NCI-H2196 (cell line): ENCODE results near the gene MARCKSL1.
"Not testable (repeated sequence)": the region's sequence is repeated elsewhere in the genome, so short reads cannot be mapped to it uniquely, and the experiment has no call there.

Experiments used
- DNase-seq: peaks from one replicate; lab custom pipeline; 2025; ENCODE audit not compliant: unreplicated experiment; lab: John Stamatoyannopoulos, UW

MARCKSL1 gene

GRCh38 chr1:32334274-32334861, 1.7 kb downstream of the MARCKSL1 start:
- DNase-seq = no peak

- no peak for DNase-seq
These were observed 2.6 kb downstream of the MARCKSL1 start for GRCh38 chr1:32333251-32333963.

DNA sequence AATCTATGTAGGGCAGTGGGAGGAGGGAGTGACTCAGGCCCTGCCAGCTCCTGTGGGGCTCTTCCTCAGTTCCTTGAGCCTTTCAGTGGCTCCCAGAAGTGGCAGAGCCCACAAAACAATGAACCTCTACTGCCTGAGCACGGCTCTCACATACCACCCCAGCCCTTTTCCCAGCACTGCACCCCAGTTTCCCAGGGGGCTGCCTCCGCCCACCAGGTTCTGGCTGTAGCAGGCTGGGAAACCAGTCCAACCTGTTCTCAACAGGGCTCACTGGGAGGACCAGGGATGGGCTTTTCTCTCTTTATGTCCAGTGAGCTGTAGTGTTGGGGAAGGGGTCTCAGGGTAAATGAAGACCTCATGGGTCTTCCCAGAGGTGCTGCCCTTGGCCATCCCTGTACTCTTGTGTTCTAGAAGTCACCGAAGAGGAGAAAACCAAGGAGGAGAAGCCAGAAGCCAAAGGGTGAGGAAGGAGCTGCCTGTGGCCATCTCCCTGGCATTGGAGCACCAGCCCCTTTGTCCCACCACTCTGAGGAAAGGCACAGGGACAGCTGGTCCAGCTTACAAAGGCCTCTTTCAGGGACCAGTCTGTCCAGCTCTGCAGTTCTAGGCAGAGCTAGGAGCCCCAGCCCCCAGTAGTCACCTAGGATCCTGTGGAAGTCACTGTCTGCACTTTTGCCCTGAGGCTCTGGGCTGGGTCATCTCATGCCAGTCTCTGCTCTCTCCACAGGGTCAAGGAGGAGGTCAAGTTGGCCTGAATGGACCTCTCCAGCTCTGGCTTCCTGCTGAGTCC, 3.5 kb downstream of the MARCKSL1 start:
- peak; percentile 29 for DNase-seq

- no peak for DNase-seq
These were observed 4.5 kb downstream of the MARCKSL1 start for GRCh38 chr1:32331549-32331948.

DNA sequence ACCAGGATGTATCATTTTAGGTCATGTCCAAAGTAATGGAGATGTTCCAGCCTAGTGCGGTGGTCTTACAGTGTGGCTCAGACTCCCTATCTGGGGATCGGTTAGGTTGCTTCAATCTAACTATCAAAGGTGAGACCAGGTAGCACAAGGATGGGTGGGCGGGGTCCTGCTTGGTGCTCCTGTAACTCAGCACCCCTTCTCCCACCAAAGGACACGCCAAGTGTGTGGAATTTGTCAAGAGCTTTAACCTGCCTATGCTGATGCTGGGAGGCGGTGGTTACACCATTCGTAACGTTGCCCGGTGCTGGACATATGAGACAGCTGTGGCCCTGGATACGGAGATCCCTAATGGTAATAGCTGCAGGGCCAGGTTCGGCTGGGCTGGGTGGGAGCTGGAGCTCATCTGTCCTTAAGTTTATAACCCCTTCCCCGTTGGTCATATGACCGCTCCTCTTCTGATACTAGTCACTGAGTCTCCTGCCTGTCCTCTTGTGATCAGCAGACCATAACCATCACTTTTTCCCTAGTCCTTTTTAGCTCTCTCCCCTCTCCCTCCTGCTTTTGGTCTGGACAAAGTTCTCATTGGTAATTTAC, 5.4 kb downstream of the MARCKSL1 start:
- no peak for DNase-seq

DNA sequence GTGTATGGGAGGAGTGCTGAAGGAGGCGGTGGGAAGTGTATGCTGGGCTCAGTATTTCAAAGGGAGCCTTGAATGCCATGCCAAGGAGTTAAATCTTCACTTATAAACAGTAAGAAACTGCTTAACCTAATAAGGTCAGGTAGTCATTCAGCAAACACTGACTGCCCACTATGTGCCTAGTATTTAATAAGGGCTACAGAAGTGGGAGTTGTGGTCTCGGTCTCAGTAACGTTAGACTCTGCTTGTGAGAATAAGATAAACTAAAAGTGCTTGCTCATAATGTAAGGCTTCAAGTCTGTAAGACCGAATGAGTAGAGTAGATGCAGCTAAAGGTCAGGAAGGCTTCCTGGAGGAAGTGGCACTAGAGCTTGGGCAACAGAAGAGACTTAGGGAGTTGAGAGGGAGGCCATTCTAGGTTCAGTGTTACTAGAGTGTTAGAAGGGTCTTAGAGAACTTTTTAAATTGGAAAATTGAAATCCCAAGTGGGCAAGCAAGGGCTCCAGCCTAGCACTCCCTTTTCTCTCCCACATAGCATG, 6.0 kb downstream of the MARCKSL1 start:
- no peak for DNase-seq

DNA sequence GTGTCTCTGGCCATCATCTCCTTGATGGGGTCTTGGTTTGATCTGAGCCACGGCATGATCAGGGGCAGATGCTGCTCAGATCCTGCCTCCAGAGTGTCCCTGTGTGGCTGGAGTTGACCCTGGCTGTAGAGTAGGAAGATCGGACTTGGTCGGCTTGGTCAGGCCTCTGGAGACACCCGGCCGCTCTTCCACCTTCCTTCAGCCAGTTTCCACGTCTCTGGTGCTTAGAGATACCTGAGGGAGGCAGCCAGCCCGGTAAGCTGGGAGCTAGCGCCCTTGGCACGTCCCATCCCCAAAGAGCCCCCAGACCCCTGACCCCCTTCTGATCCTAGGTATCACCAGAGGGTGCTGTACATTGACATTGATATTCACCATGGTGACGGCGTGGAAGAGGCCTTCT, 8.8 kb downstream of the MARCKSL1 start:
- no peak for DNase-seq

GRCh38 chr1:32321712-32322291, 14.2 kb downstream of the MARCKSL1 start:
- DNase-seq = no peak

DNA sequence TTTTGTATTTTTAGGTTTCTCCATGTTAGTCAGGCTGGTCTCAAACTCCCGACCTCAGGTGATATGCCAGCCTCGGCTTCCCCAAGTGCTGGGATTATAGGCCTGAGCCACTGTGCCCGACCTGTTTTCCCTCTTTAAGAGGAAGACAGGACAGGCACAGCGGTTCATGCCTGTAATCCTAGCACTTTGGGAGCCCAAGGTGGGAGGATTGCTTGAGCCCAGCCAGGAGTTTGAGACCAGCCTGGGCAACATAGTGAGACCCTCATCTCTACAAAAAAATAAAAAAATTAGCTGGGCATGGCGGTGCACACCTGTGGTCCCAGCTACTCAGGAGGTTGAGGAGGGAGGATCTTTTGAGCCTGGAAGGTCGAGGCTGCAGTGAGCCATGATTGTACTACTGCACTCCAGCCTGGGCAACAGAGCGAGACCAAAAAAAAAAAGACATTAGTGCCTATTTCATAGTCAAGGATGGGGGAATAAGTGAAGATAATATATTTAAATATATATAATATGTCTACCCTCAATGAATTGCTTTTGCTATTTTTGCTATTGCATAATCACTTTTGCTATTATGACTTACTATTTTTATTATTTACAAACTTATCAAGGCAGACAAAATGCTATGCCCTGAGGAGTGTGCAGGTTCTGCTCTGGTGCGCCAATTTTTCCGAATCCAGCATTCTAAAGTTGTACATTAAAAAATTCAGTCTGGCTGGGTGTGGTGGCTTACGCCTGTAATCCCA, 17.7 kb downstream of the MARCKSL1 start:
- DNase-seq = no peak

DNA sequence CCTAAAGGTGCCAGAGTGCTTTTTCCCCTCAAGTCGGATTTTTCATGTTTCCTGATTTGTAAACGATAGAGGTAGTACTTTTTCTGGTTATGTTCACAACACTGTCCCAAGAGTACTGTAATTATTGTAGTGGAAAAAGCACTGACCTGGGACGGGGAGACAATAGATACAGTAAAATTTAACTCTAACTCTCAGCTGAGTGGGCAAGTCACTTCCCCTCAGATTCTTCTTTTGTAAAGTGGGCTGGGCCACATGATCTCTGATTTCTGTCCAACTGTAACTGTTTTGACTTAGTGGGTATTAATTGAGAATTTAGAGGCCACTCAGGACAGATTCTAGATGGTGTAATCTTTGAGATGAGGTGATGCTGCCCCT, 19.1 kb downstream of the MARCKSL1 start:
- no peak for DNase-seq

DNA sequence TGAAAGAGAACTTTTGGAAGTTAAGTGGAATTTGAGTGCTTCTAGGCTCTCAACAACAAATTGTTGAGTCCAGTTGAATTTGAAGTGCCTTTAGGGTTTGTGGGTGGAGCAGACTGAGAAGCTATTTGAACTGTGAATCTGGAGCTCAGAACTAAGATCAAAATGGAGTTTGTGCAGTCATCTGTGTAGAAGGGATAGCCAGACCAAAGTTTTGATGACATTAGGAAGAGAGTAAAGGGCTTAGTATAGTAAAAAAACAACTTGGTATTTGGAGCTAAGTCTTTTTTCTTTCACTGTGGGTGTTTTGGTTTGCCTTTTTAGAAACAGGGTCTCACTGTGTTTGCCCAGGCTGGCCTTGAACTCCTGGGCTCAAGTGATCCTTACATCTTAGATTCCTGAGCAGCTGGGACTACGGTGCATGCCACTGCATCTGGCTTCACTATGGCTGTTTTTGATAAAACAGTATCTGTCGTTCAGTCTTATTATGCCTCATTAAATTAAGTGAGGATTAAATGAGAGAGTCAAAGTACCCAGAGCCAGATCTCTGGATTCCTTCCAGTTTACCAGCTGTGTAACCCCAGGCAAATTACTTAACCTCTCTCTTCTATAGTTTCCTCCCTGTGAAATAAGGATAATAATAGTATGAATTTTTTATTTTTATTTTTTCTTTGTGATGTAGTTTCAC, 24.2 kb downstream of the MARCKSL1 start:
- DNase-seq = no peak

DNA sequence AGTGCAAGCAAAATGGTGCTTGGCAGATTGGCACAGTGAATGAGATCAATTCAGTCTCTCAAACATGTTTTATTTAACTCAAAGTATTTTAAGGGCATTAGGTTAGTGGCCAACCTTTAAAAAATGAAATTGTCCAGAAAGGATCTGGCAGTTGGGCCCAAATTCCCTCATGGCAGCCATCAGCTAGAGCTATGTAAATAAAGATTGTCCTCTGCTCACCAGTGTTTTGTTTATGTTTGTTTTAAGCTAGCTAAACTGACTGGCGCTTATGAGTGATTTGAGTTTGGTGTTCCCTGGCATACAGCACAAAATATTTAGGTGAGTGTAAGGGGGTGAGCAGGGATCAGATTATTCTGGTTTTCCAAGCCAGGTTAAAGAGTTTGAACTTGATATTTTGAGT, 26.1 kb downstream of the MARCKSL1 start:
- no peak for DNase-seq

DNA sequence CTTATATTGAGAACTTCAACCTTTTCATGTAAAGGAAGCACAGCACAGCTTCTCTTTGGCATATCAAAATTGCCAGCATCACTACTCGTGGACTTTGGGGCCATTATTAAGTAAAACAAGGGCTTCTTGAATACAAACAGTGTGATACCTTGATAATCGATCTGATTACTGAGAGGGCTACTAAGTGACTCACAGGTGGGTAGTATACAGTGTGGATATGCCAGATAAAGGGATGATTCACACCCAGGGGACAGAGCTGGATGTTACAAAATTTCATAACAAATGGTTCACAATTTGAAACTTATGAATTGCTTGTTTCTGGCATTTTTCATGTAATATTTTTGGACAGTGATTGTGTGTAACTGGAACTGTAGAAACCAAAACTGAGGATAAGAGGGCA, 28.7 kb downstream of the MARCKSL1 start:
- no peak for DNase-seq

DNA sequence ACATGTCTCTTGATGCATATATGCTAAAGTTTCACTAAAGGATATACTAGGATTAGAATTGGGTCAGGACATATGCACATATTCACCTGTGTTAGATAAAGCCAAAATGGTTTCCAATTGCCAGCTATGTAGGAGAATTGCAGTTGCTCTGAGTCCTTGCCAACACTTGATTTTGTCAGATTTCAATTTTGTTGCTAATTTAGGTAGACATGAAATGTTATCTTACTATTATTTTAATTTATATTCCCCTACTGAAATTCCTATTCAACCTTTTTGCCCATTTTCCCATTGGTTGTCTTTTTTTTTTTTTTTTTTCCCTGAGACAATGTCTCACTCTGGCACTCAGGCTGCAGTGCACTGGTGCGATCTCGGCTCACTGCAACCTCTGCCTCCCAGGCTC, 30.7 kb downstream of the MARCKSL1 start:
- no peak for DNase-seq

- no peak for DNase-seq
These were observed 31.9 kb downstream of the MARCKSL1 start for GRCh38 chr1:32303997-32304622.

DNA sequence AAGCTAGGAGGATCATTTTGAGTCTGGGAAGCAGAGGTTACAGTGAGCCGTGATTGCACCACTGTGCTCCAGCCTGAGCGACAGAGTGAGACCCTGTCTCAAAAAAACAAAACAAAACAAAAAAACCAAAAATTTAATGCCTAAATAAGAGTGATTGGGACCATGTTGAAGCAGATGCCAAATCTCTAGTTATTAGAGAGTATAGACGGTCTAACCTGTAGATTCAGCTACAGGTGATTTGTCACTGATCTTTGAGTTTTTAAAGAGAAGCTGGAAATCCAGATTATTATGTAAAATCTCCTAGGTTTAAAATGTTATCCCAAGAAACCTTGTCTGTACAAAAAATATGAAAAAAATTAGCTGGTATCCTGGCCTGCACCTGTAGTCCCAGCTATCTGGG, 32.7 kb downstream of the MARCKSL1 start:
- DNase-seq = no peak

DNA sequence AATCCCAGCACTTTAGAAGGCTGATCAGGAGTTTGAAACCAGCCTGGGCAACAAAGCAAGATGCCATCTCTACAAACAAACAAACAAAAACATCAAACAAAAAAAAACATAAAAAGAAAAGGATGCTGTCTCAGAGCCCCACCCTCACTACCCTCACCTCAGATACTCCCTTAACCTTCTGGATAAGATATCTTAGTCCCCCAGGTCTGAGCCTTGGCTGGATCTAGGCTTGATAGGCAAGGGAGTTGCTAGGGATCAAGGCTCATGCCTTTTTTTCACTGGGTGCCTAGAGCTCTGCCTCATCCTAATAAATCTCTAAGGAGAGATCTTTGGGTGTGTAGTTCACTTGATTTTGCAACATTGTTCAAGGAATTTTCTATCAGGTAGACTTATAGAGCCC, 36.7 kb downstream of the MARCKSL1 start:
- no peak for DNase-seq

DNA sequence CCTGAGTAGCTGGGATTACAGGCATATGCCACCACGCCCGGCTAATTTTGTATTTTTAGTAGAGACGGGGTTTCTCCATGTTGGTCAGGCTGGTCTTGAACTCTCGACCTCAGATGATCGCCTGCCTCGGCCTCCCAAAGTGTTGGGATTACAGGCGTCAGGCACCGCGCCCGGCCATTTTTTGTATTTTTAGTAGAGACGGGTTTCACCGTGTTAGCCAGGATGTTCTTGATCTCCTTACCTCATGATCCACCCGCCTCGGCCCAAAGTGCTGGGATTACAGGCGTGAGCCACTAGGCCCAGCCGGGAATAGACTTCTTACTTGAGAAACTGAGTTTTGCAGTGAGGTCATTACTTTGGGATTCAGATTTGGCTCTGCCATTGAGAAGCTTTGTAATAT, 37.8 kb downstream of the MARCKSL1 start:
- not testable (repeated sequence) for DNase-seq

DNA sequence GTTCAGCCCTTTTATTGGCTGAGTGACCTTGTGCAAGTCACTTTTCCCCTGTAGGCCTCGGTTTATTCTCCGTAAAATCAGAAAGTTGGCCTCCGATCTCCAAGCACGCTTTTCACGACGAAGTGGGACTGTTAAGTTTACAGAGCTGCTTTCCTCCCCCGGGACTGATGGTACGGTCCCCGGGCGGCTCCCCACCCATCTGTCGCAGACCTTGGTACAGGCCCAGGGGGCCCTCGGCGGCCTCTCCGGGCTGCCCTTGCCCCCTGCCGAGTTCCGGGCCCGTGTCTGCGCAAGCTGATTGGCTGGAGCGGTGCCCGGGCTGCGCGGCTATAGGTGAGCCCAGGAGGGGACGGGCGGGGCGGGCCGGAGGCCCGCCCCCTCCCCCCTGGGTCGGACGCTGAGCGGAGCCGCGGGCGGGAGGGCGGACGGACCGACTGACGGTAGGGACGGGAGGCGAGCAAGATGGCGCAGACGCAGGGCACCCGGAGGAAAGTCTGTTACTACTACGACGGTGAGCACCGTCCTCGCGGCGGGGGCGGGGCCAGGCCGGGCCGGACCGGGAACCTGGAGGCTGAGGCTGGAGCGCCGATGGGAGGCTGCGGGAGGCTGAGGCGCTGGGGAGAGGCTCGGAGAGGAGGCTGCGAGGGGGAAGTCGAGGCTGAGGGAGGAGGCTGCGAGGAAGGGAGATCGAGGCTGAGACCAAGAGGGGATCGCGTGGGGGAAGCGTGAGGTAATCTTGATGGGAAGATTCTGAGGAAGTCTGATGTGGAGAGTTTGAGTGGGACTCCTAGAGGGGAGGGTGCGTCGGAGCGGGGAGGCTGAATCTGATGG, 44.1 kb downstream of the MARCKSL1 start, which contains the start of gene HDAC1:
HDAC1 (plus strand) TSS at position 376 of the 831 bp plus-strand sequence; CDS start at position 463, 87 bp downstream.
- peak; percentile 98 for DNase-seq
